HepG2 (cell line): ENCODE data around the gene SEC31B. TPM values are rescaled to one million over a fixed set of nuclear protein-coding genes. Genes with fewer than 3 reads are reported as not detected.
A peak's percentile ranks its signal among the peaks of the same experiment; 100 is the strongest.

Source experiments
- AGO2 ChIP-seq: fragments of 200-400 bp; formaldehyde crosslinking; optimal IDR thresholded peaks from 2 replicates; pipeline ENCODE3; 2017; ENCODE audit warnings: mild to moderate bottlenecking, low read depth, low read length, moderate library complexity
- CEBPZ ChIP-seq: IDR thresholded peaks from 2 replicates; pipeline ENCODE4 v1.6.1; 2012; ENCODE audit warnings: low read length, improper control_type of control experiment
- CERS6 ChIP-seq: sonication (generic); formaldehyde crosslinking; IDR thresholded peaks from 2 replicates; pipeline ENCODE4 v1.5.0; 2020; ENCODE audit warnings: missing genetic modification reagents
- HES4 ChIP-seq: sonication (generic); formaldehyde crosslinking; IDR thresholded peaks from 2 replicates; pipeline ENCODE4 v1.9.0; 2021; ENCODE audit warnings: mild to moderate bottlenecking, missing genetic modification reagents, borderline replicate concordance
- MIXL1 ChIP-seq: IDR thresholded peaks from 2 replicates; pipeline ENCODE4 v1.6.1; 2016
- NFIC ChIP-seq: IDR thresholded peaks from 2 replicates; pipeline ENCODE4 v1.6.1; 2012; ENCODE audit warnings: mild to moderate bottlenecking, low read length, inconsistent platforms
- ZHX2 ChIP-seq, 2 experiments: sonication (generic) in 1 of 2; formaldehyde crosslinking in 1 of 2; IDR thresholded peaks; 2 replicates each; pipeline versions ENCODE4 v1.6.1 to v1.9.0; 2014 to 2022; ENCODE audit warnings: antibody characterized with exemption in 1 of 2, borderline replicate concordance in 1 of 2, inconsistent platforms in 1 of 2, low read depth in 1 of 2, missing genetic modification reagents in 1 of 2
- ZKSCAN5 ChIP-seq: sonication (generic); formaldehyde crosslinking; IDR thresholded peaks from 2 replicates; pipeline ENCODE4 v1.5.1; 2020; ENCODE audit warnings: mild to moderate bottlenecking, missing genetic modification reagents
- ZNF619 ChIP-seq: sonication (generic); formaldehyde crosslinking; IDR thresholded peaks from 2 replicates; pipeline ENCODE4 v1.4.0; 2020; ENCODE audit warnings: mild to moderate bottlenecking, missing genetic modification reagents
- polyA plus RNA-seq, 8 experiments: library from polyadenylated mRNA; depleted of rRNA in 3 of 8; stranded (reverse) in 7 of 8; unstranded in 1 of 8; fragments of >200 nt; fragmentation: Illumina TruSeq in 4 of 8; extraction: Trizol in 4 of 8; gene quantifications; 2 replicates each; pipeline versions ENCODE4 v1.2.1 to v1.2.3, GENCODE V29; 2011 to 2016; ENCODE audit warnings: low read depth in 4 of 8, missing spikeins in 1 of 8, mixed read lengths in 1 of 8; ENCODE audit not compliant: insufficient read depth in 1 of 8
- total RNA-seq, 5 experiments: library from RNA; depleted of rRNA; stranded (reverse); fragments of >200 nt; fragmentation: Illumina TruSeq; extraction: Trizol; gene quantifications; 2 replicates each; pipeline ENCODE4 v1.2.3, GENCODE V29; 2016; ENCODE audit warnings: low read depth in 1 of 5
- TF ChIP-seq, protein P1 (sequence below): IDR thresholded peaks from 2 replicates; pipeline ENCODE4 v1.6.1; 2018; ENCODE audit warnings: missing genetic modification reagents
- TF ChIP-seq, protein P2 (sequence below): sonication (generic); formaldehyde crosslinking; IDR thresholded peaks from 2 replicates; pipeline ENCODE4; 2020; ENCODE audit warnings: missing genetic modification reagents, mild to moderate bottlenecking, borderline replicate concordance
- TF ChIP-seq, protein P3 (sequence below): sonication (generic); formaldehyde crosslinking; IDR thresholded peaks from 2 replicates; pipeline ENCODE4 v1.5.0; 2020; ENCODE audit warnings: missing genetic modification reagents

Gene SEC31B
- total and polyA plus RNA-seq, 2 of the 13 experiments (the other 11 are each of a cell fraction or from before 2014, with no cell fraction given) = 2.0 to 8.3 TPM

DNA sequence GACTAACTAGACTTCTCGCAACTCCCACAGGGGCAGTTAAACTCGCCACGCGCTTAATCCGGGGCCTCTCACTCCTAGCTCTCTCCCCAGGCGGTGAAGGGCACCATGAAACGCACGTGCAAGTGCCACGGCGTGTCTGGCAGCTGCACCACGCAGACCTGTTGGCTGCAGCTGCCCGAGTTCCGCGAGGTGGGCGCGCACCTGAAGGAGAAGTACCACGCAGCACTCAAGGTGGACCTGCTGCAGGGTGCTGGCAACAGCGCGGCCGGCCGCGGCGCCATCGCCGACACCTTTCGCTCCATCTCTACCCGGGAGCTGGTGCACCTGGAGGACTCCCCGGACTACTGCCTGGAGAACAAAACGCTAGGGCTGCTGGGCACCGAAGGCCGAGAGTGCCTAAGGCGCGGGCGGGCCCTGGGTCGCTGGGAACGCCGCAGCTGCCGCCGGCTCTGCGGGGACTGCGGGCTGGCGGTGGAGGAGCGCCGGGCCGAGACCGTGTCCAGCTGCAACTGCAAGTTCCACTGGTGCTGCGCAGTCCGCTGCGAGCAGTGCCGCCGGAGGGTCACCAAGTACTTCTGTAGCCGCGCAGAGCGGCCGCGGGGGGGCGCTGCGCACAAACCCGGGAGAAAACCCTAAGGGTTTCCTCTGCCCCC lies 37.4 kb downstream of the SEC31B start (continued):
- TF ChIP-seq ZHX2 (IDR thresholded peaks at IDR 0.05; ENCODE audit: low read depth) = no peak
- no peak for TF ChIP-seq ZHX2 (CRISPR knock-in tag; IDR thresholded peaks at IDR 0.05; ENCODE audit: borderline replicate concordance)
- TF ChIP-seq, protein P1, sequence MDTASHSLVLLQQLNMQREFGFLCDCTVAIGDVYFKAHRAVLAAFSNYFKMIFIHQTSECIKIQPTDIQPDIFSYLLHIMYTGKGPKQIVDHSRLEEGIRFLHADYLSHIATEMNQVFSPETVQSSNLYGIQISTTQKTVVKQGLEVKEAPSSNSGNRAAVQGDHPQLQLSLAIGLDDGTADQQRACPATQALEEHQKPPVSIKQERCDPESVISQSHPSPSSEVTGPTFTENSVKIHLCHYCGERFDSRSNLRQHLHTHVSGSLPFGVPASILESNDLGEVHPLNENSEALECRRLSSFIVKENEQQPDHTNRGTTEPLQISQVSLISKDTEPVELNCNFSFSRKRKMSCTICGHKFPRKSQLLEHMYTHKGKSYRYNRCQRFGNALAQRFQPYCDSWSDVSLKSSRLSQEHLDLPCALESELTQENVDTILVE (CRISPR knock-in tag) = no peak
- TF ChIP-seq NFIC = no peak
- no peak for TF ChIP-seq CERS6 (CRISPR knock-in tag)
- no peak; the same call in 1 of the 2 replicates for TF ChIP-seq HES4
- no peak for TF ChIP-seq MIXL1 (CRISPR knock-in tag)
- TF ChIP-seq AGO2 = peak; percentile 53
- no peak for TF ChIP-seq CEBPZ
- no peak for TF ChIP-seq ZKSCAN5 (CRISPR knock-in tag)
- no peak for TF ChIP-seq ZNF619 (CRISPR knock-in tag)
- TF ChIP-seq, protein P2, sequence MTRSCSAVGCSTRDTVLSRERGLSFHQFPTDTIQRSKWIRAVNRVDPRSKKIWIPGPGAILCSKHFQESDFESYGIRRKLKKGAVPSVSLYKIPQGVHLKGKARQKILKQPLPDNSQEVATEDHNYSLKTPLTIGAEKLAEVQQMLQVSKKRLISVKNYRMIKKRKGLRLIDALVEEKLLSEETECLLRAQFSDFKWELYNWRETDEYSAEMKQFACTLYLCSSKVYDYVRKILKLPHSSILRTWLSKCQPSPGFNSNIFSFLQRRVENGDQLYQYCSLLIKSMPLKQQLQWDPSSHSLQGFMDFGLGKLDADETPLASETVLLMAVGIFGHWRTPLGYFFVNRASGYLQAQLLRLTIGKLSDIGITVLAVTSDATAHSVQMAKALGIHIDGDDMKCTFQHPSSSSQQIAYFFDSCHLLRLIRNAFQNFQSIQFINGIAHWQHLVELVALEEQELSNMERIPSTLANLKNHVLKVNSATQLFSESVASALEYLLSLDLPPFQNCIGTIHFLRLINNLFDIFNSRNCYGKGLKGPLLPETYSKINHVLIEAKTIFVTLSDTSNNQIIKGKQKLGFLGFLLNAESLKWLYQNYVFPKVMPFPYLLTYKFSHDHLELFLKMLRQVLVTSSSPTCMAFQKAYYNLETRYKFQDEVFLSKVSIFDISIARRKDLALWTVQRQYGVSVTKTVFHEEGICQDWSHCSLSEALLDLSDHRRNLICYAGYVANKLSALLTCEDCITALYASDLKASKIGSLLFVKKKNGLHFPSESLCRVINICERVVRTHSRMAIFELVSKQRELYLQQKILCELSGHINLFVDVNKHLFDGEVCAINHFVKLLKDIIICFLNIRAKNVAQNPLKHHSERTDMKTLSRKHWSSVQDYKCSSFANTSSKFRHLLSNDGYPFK (CRISPR knock-in tag) = no peak
- TF ChIP-seq, protein P3, sequence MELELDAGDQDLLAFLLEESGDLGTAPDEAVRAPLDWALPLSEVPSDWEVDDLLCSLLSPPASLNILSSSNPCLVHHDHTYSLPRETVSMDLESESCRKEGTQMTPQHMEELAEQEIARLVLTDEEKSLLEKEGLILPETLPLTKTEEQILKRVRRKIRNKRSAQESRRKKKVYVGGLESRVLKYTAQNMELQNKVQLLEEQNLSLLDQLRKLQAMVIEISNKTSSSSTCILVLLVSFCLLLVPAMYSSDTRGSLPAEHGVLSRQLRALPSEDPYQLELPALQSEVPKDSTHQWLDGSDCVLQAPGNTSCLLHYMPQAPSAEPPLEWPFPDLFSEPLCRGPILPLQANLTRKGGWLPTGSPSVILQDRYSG (CRISPR knock-in tag) = no peak
